BJ (cell line): Measurements from ENCODE around the gene FBXO38. TPM values are rescaled to one million over a fixed set of nuclear protein-coding genes. Genes with fewer than 3 reads are reported as not detected.
A peak's percentile ranks its signal among the peaks of the same experiment; 100 is the strongest.

Experiments
- CTCF ChIA-PET: fragments of 350-600 bp; formaldehyde crosslinking; extraction: SDS; loops from one replicate; lab custom pipeline; 2021; ENCODE audit warnings: antibody characterized with exemption, inconsistent platforms; lab: Yijun Ruan, JAX
- POLR2A ChIA-PET: fragments of 300-600 bp; sonication (Branson Sonifier 250); formaldehyde crosslinking; extraction: SDS; loops from one replicate; lab custom pipeline; 2021; ENCODE audit warnings: antibody characterized with exemption; lab: Charles Lee
- DNase-seq: peaks from one replicate; pipeline ENCODE4 v3.0.0-alpha.2; 2011; ENCODE audit warnings: low read depth
- H3K27me3 ChIP-seq: 2 replicates; pipeline ENCODE4 v1.6.0; 2011; ENCODE audit warnings: low read length; ENCODE audit not compliant: control insufficient read depth, insufficient read depth
- H3K36me3 ChIP-seq: 2 replicates; pipeline ENCODE4 v1.5.1; 2011; ENCODE audit warnings: low read length; ENCODE audit not compliant: control insufficient read depth, insufficient read depth
- H3K4me3 ChIP-seq: 2 replicates; pipeline ENCODE4 v1.5.1; 2011; ENCODE audit warnings: low read depth, mild to moderate bottlenecking, control low read depth, low read length
- CTCF ChIP-seq: IDR thresholded peaks from 2 replicates; pipeline ENCODE4 v1.5.1; 2011; ENCODE audit warnings: low read depth, mild to moderate bottlenecking, control low read depth, inconsistent platforms, low read length, moderate library complexity; ENCODE audit not compliant: insufficient read depth
- polyA plus RNA-seq: library from polyadenylated mRNA; depleted of rRNA; stranded (reverse); fragments of >200 nt; gene quantifications from 2 replicates; pipeline ENCODE4 v1.2.3, GENCODE V29; 2011

Gene FBXO38
- polyA plus RNA-seq, 1 experiment: 19.3 TPM

DNA sequence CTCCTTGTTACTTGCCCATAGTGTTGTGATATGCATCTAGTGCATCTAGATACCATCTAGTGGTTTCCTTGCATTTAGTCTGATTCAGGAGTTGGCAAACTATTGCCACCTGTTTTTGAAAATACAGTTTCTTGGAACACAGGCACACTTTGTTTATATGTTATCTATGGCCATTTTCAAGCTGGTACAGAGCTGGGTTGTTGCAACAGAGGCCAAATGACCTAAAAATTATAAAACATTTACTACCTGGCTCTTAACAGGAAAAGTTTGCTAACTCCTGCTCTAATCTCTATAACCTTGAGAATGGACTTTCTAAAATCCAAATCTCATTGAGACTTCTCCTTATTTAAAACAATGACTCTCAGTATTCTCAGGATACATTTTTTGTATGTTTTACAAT is 19.4 kb upstream of the FBXO38 start:
- Histone ChIP-seq H3K36me3 (no peaks in the 10 kb centered on the region), H3K4me3 (no peak overlapping the region), H3K27me3 (no peaks in the 10 kb centered on the region)
- ChIA-PET POLR2A (no interaction called here), CTCF (interaction anchor here (1.2 kb wide), 1 partner anchor 11 kb away, joined by 3 read pairs; no protein-coding TSS in a partner anchor)
- DNase-seq: no peak
- TF ChIP-seq CTCF: no peak

- ChIA-PET POLR2A (no interaction called here), CTCF (no interaction called here)
- Histone ChIP-seq H3K27me3 (no peaks in the 10 kb centered on the region), H3K4me3 (no peak overlapping the region), H3K36me3 (no peaks in the 10 kb centered on the region)
- no peak for DNase-seq
- no peak for TF ChIP-seq CTCF
Measured at GRCh38 chr5:148368299-148368698, 15.5 kb upstream of the FBXO38 start.

DNA sequence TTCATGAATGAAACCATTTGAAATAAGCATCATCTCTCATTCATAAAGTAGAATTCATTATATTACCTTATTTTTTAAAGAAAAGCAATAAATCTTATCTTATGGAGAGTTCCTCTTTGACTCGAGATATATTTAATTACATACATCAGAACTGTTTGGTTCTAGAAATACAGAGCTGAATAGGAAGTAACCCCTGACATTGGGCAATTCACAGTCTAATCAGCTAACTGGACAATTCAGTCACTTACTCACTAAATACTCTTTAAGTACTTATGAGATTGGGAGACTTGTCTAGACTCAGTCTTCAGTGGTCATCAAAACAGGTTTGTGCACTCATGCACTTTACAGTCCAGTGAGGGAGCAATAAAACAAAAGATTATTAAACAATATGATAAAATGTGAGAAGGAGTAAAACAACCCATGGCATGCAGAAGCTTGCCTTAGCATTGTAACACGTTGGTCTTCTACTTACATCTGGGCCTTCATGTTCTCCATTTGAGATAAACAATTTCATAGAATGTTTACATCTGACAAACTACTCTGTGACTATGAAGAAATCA is 11.5 kb upstream of the FBXO38 start:
- CTCF ChIA-PET: no interaction called here
- POLR2A ChIA-PET: no interaction called here
- no peaks in the 10 kb centered on the region for H3K27me3 ChIP-seq
- DNase-seq: no peak
- no peak overlapping the region for H3K4me3 ChIP-seq
- H3K36me3 ChIP-seq: no peaks in the 10 kb centered on the region
- TF ChIP-seq CTCF: no peak

DNA sequence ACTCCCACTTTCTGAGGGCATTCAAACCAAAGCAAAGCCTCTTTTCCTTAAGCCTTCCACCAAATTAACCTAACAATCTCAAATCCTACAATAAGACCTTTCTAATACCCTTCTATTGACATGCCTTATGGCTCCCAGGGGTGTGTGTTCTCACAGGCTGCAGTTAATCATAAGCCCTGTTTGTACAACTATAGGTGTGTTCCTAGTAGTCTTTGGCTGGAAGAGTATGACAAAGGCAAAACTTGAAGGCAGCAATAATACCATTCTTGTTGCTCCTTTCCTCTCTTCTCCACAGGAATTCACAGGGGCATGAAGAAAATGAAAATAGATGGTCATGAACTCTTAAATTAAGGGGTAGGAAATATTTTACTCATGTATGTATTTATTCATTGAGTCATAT is 10.9 kb upstream of the FBXO38 start:
- POLR2A ChIA-PET: interaction anchor here (0.6 kb wide), 1 partner anchor 245 kb away, joined by 4 read pairs; no protein-coding TSS in a partner anchor
- H3K27me3 ChIP-seq: no peaks in the 10 kb centered on the region
- no peak overlapping the region for H3K4me3 ChIP-seq
- no peak for DNase-seq
- no peak for TF ChIP-seq CTCF
- H3K36me3 ChIP-seq: no peaks in the 10 kb centered on the region
- CTCF ChIA-PET: no interaction called here

DNA sequence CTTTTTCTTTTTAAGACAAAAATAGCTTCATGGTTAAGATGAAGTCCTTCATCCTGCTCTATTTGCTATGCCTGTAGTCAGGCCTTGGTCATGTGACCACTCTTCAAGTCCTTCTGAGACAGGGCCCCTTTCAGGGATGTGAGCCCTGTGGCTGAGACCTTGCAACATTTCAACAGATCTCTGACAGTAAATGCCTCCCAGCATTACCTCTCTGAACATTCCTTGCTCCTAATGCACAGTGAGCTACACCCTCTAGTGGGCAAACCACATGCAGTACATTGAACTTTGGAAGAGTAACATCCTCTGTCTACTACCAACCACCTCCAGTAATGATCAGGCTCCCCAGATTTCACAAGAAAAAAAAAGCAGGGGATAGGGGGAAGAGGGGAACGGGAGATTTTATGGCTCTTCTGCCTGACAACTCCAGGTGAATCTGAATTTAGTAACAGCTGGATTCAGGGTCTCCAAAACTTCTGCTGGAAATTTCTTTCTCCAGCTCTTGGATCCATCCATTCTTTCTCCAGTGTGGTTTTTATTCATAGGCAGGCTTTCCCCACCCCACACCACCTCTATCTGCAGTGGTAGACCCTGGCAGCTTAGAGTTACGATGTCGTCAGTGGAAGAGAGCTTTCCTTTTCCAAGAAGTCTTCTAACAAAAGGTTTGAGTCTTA is 8.9 kb upstream of the FBXO38 start:
- ChIA-PET POLR2A (no interaction called here), CTCF (interaction anchor here (0.6 to 1.8 kb wide), 19 partner anchors 9 to 747 kb away, joined by 3 to 15 read pairs (median 3); partner anchors contain the start of gene FBXO38)
- Histone ChIP-seq H3K36me3 (no peaks in the 10 kb centered on the region), H3K4me3 (no peak overlapping the region), H3K27me3 (no peaks in the 10 kb centered on the region)
- no peak for DNase-seq
- TF ChIP-seq CTCF: peak; percentile 83
